HFF-Myc (cell line): ENCODE measurements around the gene SMARCA1.

Experiments
- DNase-seq: peaks from one replicate; pipeline ENCODE4 v3.0.0-alpha.2; 2011; ENCODE audit warnings: low read depth; ENCODE audit errors: extremely low read depth
- H3K4me3 ChIP-seq: replicated peaks from 2 replicates; pipeline ENCODE4 v1.5.1; 2011; ENCODE audit warnings: low read depth, mild to moderate bottlenecking, control low read depth, low read length
- CTCF ChIP-seq: IDR thresholded peaks from 2 replicates; pipeline ENCODE4 v1.5.1; 2012; ENCODE audit warnings: mild to moderate bottlenecking, low read depth, low read length, control low read depth; ENCODE audit errors: missing control alignments

SMARCA1 gene

GRCh38 chrX:129495900-129496299 is 27.4 kb downstream of the SMARCA1 start:
- no peak for DNase-seq
- TF ChIP-seq CTCF = no peak
- no peak overlapping the region for H3K4me3 ChIP-seq

GRCh38 chrX:129494887-129495286 is 28.4 kb downstream of the SMARCA1 start:
- no peak for TF ChIP-seq CTCF
- H3K4me3 ChIP-seq = no peak overlapping the region
- no peak for DNase-seq

GRCh38 chrX:129493643-129494042 is 29.6 kb downstream of the SMARCA1 start:
- no peak for DNase-seq
- no peak overlapping the region for H3K4me3 ChIP-seq
- TF ChIP-seq CTCF = no peak

DNA sequence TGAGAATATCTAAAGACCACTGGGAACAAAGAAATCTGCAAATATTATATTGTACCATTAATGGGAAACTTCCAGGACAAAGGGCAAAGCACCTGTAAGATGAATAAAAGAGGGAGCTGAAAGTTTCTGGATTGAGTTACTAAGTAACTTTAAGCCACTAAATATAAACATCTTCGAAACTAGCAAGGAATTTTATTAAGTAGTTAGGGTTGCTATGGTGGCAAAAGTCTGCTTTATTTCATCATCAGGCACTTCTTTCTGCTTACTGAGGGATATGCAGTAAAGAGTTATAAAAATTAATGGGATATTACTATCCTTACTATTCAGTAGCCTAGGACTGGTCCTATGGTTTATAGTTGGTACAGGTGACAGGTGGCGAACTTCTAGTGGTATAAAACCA is 33.0 kb downstream of the SMARCA1 start:
- TF ChIP-seq CTCF = no peak
- H3K4me3 ChIP-seq = no peak overlapping the region
- no peak for DNase-seq

DNA sequence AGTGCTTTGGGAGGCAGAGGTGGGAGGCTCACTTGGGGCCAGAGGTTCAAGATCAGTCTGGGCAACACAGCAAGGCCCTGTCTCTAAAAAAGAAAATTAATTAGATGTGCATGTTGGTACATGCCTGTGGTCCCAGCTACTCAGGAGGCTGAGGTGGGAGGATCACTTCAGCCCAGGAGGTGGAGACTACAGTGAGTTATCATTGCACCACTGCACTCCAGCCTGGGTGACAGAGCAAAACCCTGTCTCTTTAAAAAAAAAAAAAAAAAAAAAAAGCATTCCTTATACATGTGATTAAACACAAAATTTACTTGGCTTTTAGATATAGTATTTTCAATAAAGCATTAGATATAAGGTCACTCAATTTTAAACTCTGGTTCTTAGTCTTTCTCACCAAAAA is 34.9 kb downstream of the SMARCA1 start:
- no peak overlapping the region for H3K4me3 ChIP-seq
- no peak for DNase-seq
- TF ChIP-seq CTCF = no peak

DNA sequence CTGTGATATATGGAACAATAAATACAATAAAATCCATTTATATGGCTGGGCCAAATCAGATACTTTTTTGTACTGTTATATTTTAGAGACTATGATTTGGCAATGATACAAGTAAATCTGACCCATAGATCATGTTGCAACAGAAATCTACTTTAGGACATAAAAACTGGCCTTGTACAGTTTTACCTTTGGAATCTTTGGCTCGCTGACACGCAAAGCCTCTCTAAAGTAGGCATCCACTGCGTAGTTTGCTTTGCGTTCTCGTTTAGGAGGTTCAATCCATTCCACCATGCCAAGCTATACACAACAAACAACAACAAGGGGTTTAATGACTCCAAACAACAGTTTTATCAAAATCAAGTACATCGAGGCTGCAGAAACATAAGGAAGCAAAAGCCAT is 42.4 kb downstream of the SMARCA1 start:
- DNase-seq = no peak
- no peak for TF ChIP-seq CTCF
- H3K4me3 ChIP-seq = no peak overlapping the region

GRCh38 chrX:129478516-129478915 is 44.8 kb downstream of the SMARCA1 start:
- DNase-seq = no peak
- no peak overlapping the region for H3K4me3 ChIP-seq
- no peak for TF ChIP-seq CTCF
